PC-9 (cell line): Measurements from ENCODE around the gene ATP2B3.

Experiments used
- EZH2 ChIP-seq: fragments of 200-600 bp; sonication (generic); IDR thresholded peaks from 2 replicates; pipeline ENCODE4 v1.8.0; 2017; ENCODE audit warnings: antibody characterized with exemption, low read depth
- TF ChIP-seq, protein P1 (sequence below): fragments of 200-600 bp; sonication (generic); conservative IDR thresholded peaks from 2 replicates; pipeline ENCODE4 v1.6.1; 2017; ENCODE audit warnings: mixed run types, antibody characterized with exemption, mild to moderate bottlenecking, moderate library complexity

DNA sequence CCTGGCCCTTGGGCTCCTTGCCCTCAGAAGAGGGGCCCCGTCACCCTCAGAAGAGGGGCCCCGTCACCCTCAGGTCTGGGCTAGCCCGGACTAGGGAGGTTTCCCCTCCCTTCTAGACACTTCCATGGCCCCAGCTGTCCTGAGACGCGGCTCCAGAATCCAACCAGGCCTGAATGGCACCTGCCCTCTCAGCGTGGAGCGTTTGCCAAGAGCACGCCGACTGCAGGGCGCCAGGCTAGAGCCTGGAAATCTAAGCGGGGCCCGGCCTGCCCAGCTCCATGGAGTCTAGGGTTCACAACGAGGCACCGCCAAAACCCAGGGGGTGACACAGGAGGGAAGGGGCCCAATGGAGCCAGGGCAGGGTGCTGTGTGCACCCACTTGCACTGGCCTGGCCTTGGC is 7.8 kb upstream of the ATP2B3 start:
- TF ChIP-seq, protein P1, sequence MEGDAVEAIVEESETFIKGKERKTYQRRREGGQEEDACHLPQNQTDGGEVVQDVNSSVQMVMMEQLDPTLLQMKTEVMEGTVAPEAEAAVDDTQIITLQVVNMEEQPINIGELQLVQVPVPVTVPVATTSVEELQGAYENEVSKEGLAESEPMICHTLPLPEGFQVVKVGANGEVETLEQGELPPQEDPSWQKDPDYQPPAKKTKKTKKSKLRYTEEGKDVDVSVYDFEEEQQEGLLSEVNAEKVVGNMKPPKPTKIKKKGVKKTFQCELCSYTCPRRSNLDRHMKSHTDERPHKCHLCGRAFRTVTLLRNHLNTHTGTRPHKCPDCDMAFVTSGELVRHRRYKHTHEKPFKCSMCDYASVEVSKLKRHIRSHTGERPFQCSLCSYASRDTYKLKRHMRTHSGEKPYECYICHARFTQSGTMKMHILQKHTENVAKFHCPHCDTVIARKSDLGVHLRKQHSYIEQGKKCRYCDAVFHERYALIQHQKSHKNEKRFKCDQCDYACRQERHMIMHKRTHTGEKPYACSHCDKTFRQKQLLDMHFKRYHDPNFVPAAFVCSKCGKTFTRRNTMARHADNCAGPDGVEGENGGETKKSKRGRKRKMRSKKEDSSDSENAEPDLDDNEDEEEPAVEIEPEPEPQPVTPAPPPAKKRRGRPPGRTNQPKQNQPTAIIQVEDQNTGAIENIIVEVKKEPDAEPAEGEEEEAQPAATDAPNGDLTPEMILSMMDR, result no peak
- no peak for TF ChIP-seq EZH2
